Mesenchymal stem cell (in vitro differentiated cells and primary cell): Measurements from ENCODE around the gene PTER.
A peak's percentile ranks its signal among the peaks of the same experiment; 100 is the strongest.

ENCODE experiments used
- DNase-seq: peaks from one replicate; pipeline ENCODE4 v3.0.0-alpha.2; 2013
- H2AFZ ChIP-seq: one replicate; pipeline ENCODE4 v1.6.1; 2013; ENCODE audit warnings: low read depth, mild to moderate bottlenecking, control low read depth, inconsistent platforms, low read length, moderate library complexity
- H2AK5ac ChIP-seq: 2 replicates; pipeline ENCODE4 v1.6.1; 2013; ENCODE audit warnings: low read length, moderate library complexity, mild to moderate bottlenecking, inconsistent platforms; ENCODE audit not compliant: severe bottlenecking
- H2BK120ac ChIP-seq: one replicate; pipeline ENCODE4 v1.6.1; 2013; ENCODE audit warnings: low read depth, mild to moderate bottlenecking, inconsistent platforms, low read length, moderate library complexity
- H2BK12ac ChIP-seq, 2 experiments: one replicate each; pipeline ENCODE4 v1.6.1; 2013; ENCODE audit warnings: inconsistent platforms in 2 of 2, low read length in 2 of 2, mild to moderate bottlenecking in 2 of 2, moderate library complexity in 2 of 2, control low read depth in 1 of 2
- H2BK15ac ChIP-seq: one replicate; pipeline ENCODE4 v1.6.1; 2013; ENCODE audit warnings: mild to moderate bottlenecking, low read depth, inconsistent platforms; ENCODE audit not compliant: poor library complexity, severe bottlenecking
- H2BK5ac ChIP-seq: 2 replicates; pipeline ENCODE4 v1.6.1; 2013; ENCODE audit warnings: low read depth, mild to moderate bottlenecking, low read length, control low read depth, inconsistent platforms; ENCODE audit not compliant: poor library complexity, severe bottlenecking
- H3K14ac ChIP-seq, 2 experiments: one replicate each; pipeline ENCODE4 v1.6.1; 2013; ENCODE audit warnings: inconsistent platforms in 2 of 2, low read length in 2 of 2, control low read depth in 1 of 2, mild to moderate bottlenecking in 1 of 2, moderate library complexity in 1 of 2
- H3K18ac ChIP-seq, 2 experiments: one replicate each; pipeline ENCODE4 v1.6.1; 2013; ENCODE audit warnings: inconsistent platforms in 2 of 2, low read length in 2 of 2, control low read depth in 1 of 2, low read depth in 1 of 2, mild to moderate bottlenecking in 1 of 2
- H3K23ac ChIP-seq, 2 experiments: one replicate each; pipeline ENCODE4 v1.6.1; 2013; ENCODE audit warnings: inconsistent platforms in 2 of 2, low read length in 2 of 2, mild to moderate bottlenecking in 2 of 2, moderate library complexity in 2 of 2, control low read depth in 1 of 2
- H3K27ac ChIP-seq: 2 replicates; pipeline ENCODE4 v1.5.1; 2013; ENCODE audit warnings: mild to moderate bottlenecking, moderate library complexity, low read length, control low read depth, inconsistent platforms; ENCODE audit not compliant: poor library complexity, severe bottlenecking
- H3K27me3 ChIP-seq, 2 experiments: 2 replicates each; pipeline versions ENCODE4 v1.6.1 to v1.7.0; 2013; ENCODE audit warnings: low read length in 2 of 2, mild to moderate bottlenecking in 2 of 2, moderate library complexity in 2 of 2, control low read depth in 1 of 2, inconsistent platforms in 1 of 2; ENCODE audit not compliant: control insufficient read depth in 1 of 2, insufficient read depth in 1 of 2
- H3K36me3 ChIP-seq, 2 experiments: 2 replicates each; pipeline versions ENCODE4 v1.6.1 to v1.7.0; 2013; ENCODE audit warnings: low read length in 2 of 2, control low read depth in 1 of 2, inconsistent platforms in 1 of 2, low read depth in 1 of 2, mild to moderate bottlenecking in 1 of 2; ENCODE audit not compliant: insufficient read depth in 2 of 2, control insufficient read depth in 1 of 2
- H3K4ac ChIP-seq, 2 experiments: one replicate each; pipeline ENCODE4 v1.6.1; 2013; ENCODE audit warnings: inconsistent platforms in 2 of 2, low read length in 2 of 2, mild to moderate bottlenecking in 2 of 2, moderate library complexity in 2 of 2, control low read depth in 1 of 2, low read depth in 1 of 2
- H3K4me1 ChIP-seq: 2 replicates; pipeline ENCODE4 v1.6.1; 2013; ENCODE audit warnings: low read depth, low read length, control low read depth; ENCODE audit not compliant: control insufficient read depth, insufficient read depth
- H3K4me2 ChIP-seq: 2 replicates; pipeline ENCODE4 v1.6.1; 2013; ENCODE audit warnings: low read length, mild to moderate bottlenecking, inconsistent platforms; ENCODE audit not compliant: poor library complexity, severe bottlenecking
- H3K4me3 ChIP-seq, 2 experiments: 2 replicates each; pipeline versions ENCODE4 v1.5.1 to v1.7.0; 2013; ENCODE audit warnings: low read length in 2 of 2, mild to moderate bottlenecking in 2 of 2, control low read depth in 1 of 2, low read depth in 1 of 2; ENCODE audit not compliant: insufficient read depth in 1 of 2
- H3K79me1 ChIP-seq: replicated peaks from 2 replicates; pipeline ENCODE4 v1.6.1; 2013; ENCODE audit warnings: mild to moderate bottlenecking, control low read depth, low read length, inconsistent platforms; ENCODE audit not compliant: poor library complexity, severe bottlenecking
- H3K9ac ChIP-seq: 2 replicates; pipeline ENCODE4 v1.7.0; 2013; ENCODE audit warnings: mild to moderate bottlenecking, low read length, moderate library complexity
- H3K9me3 ChIP-seq: 2 replicates; pipeline ENCODE4 v1.7.0; 2013; ENCODE audit warnings: mild to moderate bottlenecking, low read length; ENCODE audit not compliant: control insufficient read depth
- H4K8ac ChIP-seq: one replicate; pipeline ENCODE4 v1.6.1; 2013; ENCODE audit warnings: inconsistent platforms, mild to moderate bottlenecking, low read length, moderate library complexity
- H4K91ac ChIP-seq: one replicate; pipeline ENCODE4 v1.6.1; 2013; ENCODE audit warnings: mild to moderate bottlenecking, low read length, inconsistent platforms
- WGBS: methylation state at CpG from one replicate; pipeline ENCODE4 v1.1.7; 2013; ENCODE audit warnings: mixed read lengths; 5-methylcytosine and 5-hydroxymethylcytosine counted together

The PTER gene

GRCh38 chr10:16440396-16441133, 3.8 kb downstream of the PTER start:
- Histone ChIP-seq H2AFZ (no peak overlapping the region), H3K27ac (no peak overlapping the region), H2BK120ac (no peak overlapping the region), H3K79me1 (peaks cover 2% of the 10 kb centered on the region), H4K8ac (no peak overlapping the region), H3K23ac (no peak overlapping the region), H2BK12ac (no peak overlapping the region), H3K14ac (no peak overlapping the region), H2BK15ac (no peak overlapping the region), H3K9ac (peak overlapping the region; percentile 40), H3K18ac (no peak overlapping the region), H4K91ac (peak overlapping the region; percentile 50), H2BK5ac (no peak overlapping the region), H3K4me1 (peaks cover 1% of the 10 kb centered on the region), H3K36me3 (no peaks in the 10 kb centered on the region), H3K27me3 (no peaks in the 10 kb centered on the region), H3K4ac (no peak overlapping the region), H3K4me2 (no peak overlapping the region), H3K4me3 (no peak overlapping the region), H3K9me3 (no peaks in the 10 kb centered on the region), H2AK5ac (no peak overlapping the region)
- no peak for DNase-seq
- WGBS: 91% methylated on average over 11 of the region's 12 CpGs

DNA sequence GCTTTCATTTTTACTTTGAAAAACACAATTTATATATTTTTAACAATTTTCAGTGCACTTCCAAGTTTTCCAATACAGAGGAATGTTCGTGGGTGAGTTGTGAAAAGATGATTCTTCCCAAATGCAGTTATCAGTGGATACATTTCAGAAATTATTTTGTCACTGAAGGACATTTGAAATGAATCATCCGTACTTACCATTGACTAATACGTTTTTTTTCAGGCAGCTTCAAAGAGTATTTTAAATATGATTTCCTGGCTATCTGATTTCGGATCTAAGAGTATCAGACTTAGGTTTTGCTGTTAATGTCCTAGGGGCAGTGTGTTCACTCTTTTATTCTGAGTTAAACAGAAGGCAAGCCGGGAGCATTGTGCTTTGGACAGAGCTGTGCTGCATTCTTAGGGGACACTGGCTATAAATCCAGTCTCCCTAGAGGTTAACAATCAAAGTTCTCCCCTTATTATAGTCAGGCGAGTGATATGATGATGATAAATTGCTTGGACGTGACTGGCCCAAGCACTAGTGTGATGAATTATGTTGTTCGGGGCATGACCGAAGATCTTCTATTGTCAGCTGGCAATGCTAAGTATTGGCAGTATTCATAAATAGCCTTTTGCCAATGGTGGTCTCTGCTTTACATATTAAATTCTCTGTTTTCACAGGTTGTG, 4.5 kb downstream of the PTER start:
- no peak overlapping the region for H2AK5ac ChIP-seq
- 70% methylated on average over 6 of the region's 9 CpGs for WGBS
- no peak overlapping the region for H2BK15ac ChIP-seq

DNA sequence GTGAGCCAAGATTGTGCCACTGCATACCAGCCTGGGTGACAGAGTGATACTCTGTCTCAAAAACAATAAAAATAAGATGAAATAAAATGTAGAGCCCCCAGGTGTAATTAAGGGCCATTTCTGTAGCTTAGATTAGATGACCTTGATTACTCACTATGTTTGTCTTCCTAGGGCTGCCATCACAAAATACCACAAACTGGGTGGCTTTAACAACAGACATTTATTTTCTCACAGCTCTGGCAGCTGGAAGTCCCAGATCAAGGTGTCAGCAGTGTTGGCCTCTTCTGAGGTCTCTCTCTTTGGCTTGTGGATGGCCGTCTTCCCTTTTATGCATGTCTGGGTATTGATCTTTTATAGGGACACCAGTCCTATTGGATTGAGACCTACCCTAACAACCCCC, 6.1 kb downstream of the PTER start:
- peaks cover 1% of the 10 kb centered on the region for H3K4me1 ChIP-seq
- H2BK12ac ChIP-seq: no peak overlapping the region
- H2AFZ ChIP-seq: no peak overlapping the region
- H3K18ac ChIP-seq: no peak overlapping the region
- H2BK15ac ChIP-seq: no peak overlapping the region
- WGBS: 100% methylated on average over 1 of the region's 1 CpG
- H4K91ac ChIP-seq: no peak overlapping the region
- no peaks in the 10 kb centered on the region for H3K36me3 ChIP-seq
- H3K9me3 ChIP-seq: no peaks in the 10 kb centered on the region
- no peak overlapping the region for H3K9ac ChIP-seq
- no peak overlapping the region for H4K8ac ChIP-seq
- no peak overlapping the region for H3K14ac ChIP-seq
- H3K27ac ChIP-seq: no peak overlapping the region
- H3K4me3 ChIP-seq: no peak overlapping the region
- H2BK120ac ChIP-seq: no peak overlapping the region
- no peak overlapping the region for H2BK5ac ChIP-seq
- H2AK5ac ChIP-seq: no peak overlapping the region
- peaks cover 5% of the 10 kb centered on the region for H3K79me1 ChIP-seq
- no peak for DNase-seq
- H3K27me3 ChIP-seq: no peaks in the 10 kb centered on the region
- H3K23ac ChIP-seq: no peak overlapping the region
- H3K4me2 ChIP-seq: no peak overlapping the region
- no peak overlapping the region for H3K4ac ChIP-seq

More for the DNA sequence above, 4.5 kb downstream of the PTER start:
- Histone ChIP-seq H3K9ac (peak overlapping the region; percentile 40), H2BK120ac (no peak overlapping the region), H2BK12ac (no peak overlapping the region), H3K4me3 (peak overlapping the region in 1 of 2 experiments; percentile 6), H3K4me1 (peaks cover 1% of the 10 kb centered on the region), H3K27ac (no peak overlapping the region), H3K18ac (no peak overlapping the region), H3K23ac (no peak overlapping the region), H4K8ac (no peak overlapping the region), H2AFZ (no peak overlapping the region), H3K4me2 (no peak overlapping the region), H3K36me3 (no peaks in the 10 kb centered on the region), H3K4ac (no peak overlapping the region), H3K9me3 (no peaks in the 10 kb centered on the region), H3K27me3 (no peaks in the 10 kb centered on the region), H3K14ac (no peak overlapping the region), H4K91ac (no peak overlapping the region), H2BK5ac (no peak overlapping the region), H3K79me1 (peaks cover 2% of the 10 kb centered on the region)
- no peak for DNase-seq

DNA sequence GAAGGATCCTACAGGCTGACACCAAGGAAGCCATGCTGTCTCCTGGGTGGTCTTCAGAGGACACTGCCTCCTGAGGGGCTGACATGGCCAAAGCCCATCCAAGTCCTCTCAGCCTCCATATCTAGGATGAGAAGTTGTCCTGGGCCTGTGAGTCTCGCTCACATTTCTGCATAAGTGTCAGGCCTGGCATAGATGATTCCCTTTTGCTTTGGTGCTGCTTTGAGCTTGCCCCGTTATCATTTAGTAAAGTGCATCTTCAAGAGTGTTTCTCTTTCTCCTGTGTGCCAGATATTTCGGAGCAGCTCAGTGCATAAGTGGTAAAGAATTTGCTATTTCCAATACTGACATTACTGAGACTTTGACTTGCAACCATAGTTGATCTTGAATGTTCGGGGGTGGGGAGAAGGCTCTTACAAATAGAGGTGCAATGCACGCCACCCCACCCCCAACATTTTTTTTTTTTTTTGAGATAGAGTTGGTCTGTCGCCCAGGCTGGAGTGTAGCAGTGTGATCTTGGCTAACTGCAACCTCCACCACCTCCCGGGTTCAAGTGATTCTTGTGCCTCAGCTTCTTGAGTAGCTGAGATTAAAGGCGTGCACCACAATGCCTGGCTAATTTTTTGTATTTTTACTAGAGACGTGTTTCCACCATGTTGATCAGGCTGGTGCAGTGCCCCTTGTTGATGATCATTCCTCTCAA, 9.1 kb downstream of the PTER start:
- Histone ChIP-seq H2BK12ac (no peak overlapping the region), H3K4me2 (no peak overlapping the region), H2BK120ac (no peak overlapping the region), H3K27me3 (no peaks in the 10 kb centered on the region), H3K4me3 (no peak overlapping the region), H2BK5ac (no peak overlapping the region), H3K9me3 (no peaks in the 10 kb centered on the region), H3K36me3 (peaks cover 0 to 3% of the 10 kb centered on the region in 2 experiments), H3K4me1 (no peaks in the 10 kb centered on the region), H3K14ac (no peak overlapping the region), H4K91ac (no peak overlapping the region), H2BK15ac (no peak overlapping the region), H3K9ac (no peak overlapping the region), H2AFZ (no peak overlapping the region), H4K8ac (no peak overlapping the region), H3K18ac (no peak overlapping the region), H3K23ac (no peak overlapping the region), H3K4ac (no peak overlapping the region), H3K27ac (no peak overlapping the region), H3K79me1 (peaks cover 7% of the 10 kb centered on the region), H2AK5ac (no peak overlapping the region)
- 95% methylated on average over 6 of the region's 9 CpGs for WGBS
- DNase-seq: no peak
